Stimulated activated CD4-positive, alpha-beta T cell treated with anti-CD3 and anti-CD28 coated beads, Interleukin-15, amount 100 ng/mL, for 24 hours (primary cell): ENCODE data around the gene MYCBP2.
"Not testable (repeated sequence)": the region's sequence is repeated elsewhere in the genome, so short reads cannot be mapped to it uniquely, and the experiment has no call there.

Source experiments
- DNase-seq: peaks from one replicate; pipeline ENCODE4 v3.0.0-alpha.2; 2020

Gene MYCBP2

DNA sequence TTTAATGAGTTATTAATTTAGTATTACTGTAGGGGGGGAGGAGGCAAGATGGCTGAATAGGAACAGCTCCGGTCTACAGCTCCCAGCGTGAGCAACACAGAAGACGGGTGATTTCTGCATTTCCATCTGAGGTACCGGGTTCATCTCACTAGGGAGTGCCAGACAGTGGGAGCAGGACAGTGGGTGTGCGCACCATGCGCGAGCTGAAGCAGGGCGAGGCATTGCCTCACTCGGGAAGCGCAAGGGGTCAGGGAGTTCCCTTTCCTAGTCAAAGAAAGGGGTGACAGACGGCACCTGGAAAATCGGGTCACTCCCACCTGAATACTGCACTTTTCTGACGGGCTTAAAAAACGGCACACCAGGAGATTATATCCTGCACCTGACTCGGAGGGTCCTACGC, 127.9 kb downstream of the MYCBP2 start:
- not testable (repeated sequence) for DNase-seq

DNA sequence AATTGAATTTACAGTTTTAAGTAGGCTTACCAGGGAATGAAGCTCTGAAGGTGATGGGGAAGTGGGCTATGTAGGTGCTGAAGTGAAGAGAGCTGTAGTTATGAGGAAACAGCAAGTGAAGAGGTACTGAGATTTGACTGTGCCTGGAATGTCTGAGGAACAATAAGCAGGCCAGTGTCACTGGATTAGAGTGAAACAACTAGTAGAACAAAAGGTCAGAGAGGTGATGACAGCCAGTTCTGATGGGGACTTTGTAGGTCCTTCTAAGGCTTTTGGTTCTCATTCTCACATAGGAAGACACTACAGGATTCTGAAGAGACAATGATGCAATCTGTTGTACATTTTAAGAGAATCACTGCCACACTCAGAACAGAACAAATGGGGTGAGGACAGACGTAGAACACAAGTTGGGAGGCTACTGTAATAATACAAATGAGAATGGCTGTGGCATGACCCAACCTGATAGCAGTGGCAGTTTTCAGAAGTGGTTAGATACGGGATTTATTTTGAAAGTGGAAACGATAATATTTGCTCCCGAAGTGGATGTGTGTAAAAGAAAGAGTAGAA, 130.8 kb downstream of the MYCBP2 start:
- no peak for DNase-seq

DNA sequence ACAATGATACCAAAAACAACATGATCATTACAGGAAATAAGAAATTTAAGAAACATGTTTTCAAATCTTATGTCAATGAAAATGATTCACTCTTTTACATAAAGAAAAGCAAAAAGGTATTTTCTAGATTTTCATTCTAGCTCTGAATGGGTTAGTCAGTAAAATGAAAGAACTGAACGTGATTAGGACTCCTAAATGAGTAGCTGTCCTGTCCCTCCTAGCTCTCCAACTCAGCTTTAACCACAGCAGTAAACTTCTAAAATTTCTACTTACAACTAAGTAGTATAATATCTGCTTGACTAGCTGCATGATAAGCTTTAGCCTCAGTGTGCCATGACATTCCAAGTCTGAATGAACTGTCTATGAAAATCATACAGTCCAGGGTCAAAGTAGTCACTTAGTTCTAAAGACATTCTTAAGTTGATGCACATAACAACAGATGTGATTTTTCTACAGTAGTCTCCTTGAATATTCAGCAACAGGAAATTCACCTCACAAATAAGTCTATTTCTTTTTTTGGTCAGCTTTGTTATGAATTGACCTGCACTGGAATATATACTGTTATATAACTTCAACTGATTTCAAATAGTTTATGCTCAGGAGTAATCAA, 136.4 kb downstream of the MYCBP2 start:
- DNase-seq: no peak

DNA sequence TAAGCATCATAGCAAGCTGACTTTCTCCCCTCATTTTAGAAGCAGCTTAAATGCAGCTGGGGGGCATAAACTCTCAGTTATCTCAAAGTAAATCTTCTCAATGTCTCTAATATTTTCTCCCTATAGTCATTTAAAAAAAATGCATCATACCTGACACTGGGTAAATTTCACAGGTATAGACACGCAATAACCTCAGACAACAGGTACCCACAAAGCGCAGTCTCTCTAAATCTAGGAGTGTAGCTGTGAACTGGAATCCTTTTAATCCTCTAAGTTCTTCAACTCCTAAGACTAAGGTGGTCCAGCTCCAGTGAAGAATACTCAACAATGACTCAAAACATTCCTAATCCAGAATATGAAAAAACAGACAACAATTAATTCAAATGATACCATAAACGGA, 141.2 kb downstream of the MYCBP2 start:
- DNase-seq: no peak

DNA sequence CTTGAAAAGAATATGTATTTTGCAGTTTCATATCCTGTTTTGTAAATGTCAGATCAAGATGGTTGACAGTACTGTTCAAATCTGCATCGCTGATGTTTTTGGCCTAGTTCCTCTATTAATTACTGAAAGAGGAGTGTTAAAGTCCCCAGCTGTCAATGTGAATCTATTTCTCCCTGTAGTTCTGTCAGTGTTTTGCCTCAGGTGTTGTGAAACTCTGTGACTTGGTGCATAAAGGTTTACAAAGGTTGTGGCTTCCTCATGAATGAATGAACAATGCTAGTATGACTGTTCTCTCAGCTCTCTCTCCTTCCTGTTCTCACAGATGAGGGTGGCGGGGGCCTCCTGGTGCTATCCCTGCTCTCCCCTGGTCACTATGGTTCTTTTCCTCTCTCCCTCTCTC, 142.4 kb downstream of the MYCBP2 start:
- DNase-seq: peak; percentile 49

DNA sequence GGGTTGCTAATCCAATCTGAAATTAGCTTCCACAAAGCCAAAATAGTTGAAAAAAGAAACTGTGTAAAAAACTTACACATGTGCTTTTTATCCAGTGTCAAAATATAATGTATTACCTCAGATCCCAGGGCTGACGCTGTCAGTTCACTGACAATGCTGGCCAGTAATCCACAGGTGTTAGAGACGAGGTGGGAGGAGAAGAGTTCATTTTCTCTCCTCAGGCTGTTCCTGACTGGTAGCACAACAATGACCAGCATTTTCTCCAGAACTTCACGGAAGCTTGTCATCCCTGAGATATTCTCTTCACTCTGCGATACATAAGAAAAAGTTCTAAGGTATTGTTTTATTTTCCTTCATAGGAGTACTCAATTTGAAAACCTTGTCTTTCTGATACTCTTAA, 146.9 kb downstream of the MYCBP2 start:
- no peak for DNase-seq

DNA sequence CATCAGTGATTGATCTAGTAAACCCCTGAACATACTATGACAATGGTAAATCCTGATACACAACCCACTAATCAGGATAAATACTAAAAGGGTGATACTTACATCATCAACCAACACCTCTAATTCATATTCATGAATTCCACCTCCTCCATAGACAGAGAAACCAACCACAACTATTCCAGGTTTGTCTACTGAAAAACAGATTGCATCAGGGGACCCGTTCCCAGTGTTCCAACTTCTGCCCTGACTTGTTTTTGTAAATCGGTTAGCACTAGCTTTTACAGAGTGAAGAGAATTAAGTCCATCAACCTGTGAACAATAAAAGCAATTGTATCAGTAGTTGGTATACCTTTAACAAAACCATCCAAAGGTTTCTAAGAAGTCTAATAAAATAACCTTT, 149.2 kb downstream of the MYCBP2 start:
- DNase-seq: no peak

DNA sequence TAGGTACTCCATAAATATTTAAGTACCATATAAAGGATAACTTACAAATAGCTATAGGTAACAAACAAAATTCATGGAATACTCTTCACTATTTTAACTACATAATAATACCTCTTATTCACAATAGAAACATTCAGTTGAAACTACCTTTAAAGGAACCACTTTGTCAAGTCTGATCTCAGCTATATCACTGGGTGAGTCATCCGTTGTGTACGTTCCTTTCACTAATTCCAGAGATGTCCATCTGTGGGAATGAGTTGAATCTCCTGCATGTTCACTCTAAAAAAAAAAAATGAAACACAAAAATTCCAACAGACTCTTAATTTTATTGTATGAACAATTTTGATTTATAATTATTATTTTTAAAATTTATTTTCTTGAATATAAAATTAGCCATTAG, 150.5 kb downstream of the MYCBP2 start:
- no peak for DNase-seq

DNA sequence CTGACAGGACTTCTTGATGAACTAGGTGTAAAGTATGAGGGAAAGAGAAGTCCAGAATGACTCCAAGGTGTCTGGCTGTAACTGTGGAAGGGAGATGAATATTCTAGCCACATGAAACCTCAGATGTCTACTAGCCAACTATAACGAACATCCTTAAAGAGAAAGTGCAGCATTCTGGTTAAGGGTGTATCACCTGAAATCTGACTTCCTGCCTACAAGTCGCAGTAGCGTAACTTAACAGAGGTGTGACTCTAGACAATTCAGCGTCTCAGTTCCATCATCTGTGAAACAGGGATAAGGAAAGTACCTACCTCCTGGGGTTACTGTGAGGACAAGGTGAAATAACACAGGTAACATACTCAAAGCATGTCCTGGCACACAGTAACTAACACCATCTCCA, 154.2 kb downstream of the MYCBP2 start:
- no peak for DNase-seq

DNA sequence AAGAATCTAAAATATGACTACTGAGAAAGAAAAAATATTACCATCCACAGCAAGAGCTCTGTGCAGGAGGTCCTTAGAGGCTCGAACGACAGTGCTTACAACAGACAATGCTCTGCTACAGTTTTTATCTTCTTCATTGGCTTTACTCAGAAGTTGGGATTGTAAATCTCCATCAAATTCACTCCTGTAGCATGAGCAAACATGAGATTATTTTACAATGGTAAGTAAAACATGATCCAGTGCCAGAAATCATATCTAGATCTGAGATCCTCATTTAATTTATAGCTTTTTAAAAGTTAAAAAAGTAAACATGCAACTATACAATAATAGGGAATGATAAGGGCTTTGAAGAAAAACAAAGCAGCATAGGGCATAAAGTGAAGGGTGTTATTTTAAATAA, 155.4 kb downstream of the MYCBP2 start:
- no peak for DNase-seq

DNA sequence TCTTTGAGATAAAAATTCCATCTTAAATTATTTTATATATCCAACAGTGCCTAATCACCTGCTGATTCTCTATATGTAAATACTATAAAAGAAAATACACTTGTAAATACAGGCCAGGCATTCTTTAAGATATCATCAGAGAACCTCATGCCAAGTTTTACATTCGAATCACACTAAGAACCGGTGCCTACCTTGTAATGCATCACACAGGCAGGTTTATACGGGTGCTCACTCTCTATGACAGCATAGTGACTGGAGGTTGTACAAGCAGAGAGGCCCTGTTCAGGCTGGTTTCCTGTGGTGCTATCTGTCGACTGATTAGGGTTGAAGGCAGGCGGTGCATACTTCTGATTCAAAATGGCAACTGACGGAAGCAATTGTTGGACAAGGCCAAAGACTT, 158.7 kb downstream of the MYCBP2 start:
- no peak for DNase-seq

DNA sequence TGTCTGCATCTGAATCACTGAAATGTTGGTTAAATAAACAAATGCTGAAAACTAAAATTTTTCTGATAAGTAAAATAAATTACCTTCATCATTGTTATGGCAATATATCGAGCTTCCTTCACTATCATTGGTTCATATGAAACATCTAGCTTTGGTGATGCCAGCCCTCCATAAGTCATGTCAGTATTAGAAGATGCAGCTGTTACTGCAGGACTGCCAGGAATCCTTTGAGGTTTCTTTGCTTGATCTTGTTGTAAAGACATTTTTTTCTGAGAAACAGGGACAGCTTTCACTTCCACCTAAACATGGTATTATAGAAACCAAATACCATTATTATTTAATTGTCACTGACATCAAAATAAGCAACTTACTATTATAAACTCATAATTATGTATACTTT, 176.2 kb downstream of the MYCBP2 start:
- no peak for DNase-seq

DNA sequence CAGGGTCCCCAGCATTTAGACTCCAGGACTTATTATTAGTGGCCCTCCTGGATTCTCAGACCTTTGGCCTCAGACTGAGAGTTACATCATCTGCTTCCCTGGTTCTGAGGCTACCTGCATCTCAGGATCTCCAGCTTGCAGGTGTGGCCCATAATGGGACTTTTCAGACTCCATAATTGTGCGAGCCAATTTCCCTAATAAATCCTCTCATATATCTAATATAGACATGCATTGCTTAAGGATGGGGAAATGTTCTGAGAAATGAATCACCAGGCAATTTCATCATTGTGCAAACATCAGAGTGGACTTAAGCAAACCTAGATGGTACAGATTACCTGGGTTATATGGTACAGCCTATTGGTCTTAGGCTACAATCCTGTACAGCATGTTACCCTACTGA, 183.5 kb downstream of the MYCBP2 start:
- DNase-seq: no peak

DNA sequence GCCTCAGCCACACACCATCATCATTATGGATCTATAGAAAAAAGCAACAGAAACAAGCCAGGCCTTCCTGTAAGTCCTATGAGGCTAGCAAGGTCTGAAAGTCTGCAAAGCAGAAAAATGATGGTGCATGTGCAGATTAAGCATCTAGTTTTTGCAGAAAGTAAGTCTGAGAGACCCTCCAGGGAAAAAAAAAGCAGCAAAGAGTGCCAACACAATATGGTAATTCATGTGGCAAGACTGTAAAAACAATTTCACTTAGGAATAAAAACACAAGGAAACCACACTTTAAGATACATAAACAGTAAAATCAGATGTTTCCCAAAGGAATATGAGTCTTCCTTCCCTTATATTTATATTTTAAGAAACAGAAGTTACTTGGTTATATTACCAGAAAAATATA, 187.6 kb downstream of the MYCBP2 start:
- DNase-seq: no peak

DNA sequence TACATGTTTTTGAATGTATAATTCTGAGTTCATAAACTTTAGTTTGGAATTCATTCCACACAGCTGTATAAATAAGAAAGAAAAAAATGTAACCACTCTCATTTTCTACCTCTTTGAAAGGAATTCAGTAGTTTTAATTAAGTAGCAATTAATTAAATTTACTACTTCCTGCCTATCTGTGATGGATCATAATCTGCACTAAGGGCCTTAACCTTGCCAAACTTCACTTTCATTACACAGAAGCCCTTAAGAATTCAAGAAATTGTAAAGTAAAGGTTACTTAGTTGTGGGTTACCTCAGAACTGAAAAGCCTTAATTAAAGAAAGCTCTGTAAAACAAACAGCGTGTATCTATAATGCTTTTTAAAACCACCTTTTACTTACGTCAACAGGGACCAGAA, 188.1 kb downstream of the MYCBP2 start:
- DNase-seq: no peak

DNA sequence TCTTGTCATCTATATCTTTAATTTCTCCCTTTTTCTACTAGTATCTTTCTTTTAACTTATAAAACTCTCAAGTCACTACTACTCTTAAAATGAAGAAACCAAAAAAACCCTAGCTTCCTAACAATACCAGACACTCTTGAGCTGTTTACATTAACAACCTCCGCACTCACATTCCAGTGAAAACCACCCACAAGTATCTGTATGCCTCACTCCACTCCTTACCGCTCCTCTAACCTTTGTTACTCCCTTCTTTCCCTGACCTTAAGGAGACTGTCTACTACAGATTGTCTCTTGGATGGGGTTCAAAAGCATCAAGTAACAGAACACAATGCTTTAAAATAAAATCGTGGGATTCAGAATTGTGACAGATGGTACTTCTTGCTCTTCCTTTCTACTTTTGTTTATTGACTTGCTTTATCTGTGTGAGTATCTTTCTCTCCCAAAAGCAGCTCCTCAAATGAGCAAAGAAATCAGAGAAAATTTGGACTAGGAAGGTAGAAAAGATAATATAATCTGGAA, 189.9 kb downstream of the MYCBP2 start:
- no peak for DNase-seq

DNA sequence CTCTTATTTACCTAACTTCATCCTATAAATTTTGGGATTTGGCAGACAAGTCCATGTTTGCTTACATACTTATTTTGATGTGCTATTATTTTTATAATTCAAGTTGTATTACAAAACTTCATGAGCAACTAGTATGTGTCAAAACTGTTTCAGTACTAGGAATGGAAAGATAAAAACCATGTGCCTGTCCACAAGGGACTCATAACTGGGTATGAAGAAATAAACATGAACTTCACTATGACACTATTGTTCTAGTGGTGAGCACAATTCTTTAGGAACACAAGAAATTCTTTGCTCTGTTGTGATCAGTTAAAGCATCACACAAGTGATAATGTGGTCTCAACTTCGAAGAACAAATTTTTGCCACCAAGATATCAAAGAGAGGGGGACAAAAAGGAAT, 202.5 kb downstream of the MYCBP2 start:
- no peak for DNase-seq

DNA sequence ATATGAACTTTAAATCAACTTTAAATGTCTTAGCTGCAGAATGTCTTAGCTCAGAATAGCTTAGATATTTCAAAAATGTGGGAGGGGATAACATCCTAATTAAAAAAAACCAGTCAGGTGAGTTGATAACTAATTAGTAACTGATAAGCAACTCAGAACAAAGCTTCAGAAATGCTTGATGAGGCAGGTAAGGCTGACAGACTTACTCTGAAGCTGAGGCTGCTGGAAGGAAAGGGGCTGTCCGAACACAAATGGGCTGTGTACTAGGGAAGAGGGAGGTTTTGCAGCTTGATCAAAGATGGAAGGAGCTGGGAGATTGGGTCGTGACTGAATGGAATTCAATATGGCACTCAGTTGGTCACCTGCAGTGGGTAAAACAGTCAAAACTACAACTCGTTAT, 208.8 kb downstream of the MYCBP2 start:
- no peak for DNase-seq

DNA sequence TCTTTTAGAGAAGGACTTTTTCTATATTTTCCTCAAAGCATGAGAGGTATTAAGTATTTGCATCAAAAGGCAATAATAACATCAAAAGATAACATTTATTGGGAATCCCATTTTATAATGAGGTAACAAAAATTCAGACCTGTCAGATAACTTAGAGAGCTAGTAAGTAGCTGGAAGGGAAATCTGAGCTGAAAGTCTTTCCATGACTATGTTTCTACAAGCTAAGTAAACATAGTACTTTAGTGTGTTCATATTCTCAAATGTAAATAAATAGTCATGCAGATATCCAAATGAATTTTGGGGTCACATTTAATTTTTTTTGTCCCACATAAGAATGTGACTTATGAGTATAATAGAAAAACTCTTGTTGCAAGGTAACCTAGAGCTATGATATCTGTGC, 212.6 kb downstream of the MYCBP2 start:
- DNase-seq: no peak

DNA sequence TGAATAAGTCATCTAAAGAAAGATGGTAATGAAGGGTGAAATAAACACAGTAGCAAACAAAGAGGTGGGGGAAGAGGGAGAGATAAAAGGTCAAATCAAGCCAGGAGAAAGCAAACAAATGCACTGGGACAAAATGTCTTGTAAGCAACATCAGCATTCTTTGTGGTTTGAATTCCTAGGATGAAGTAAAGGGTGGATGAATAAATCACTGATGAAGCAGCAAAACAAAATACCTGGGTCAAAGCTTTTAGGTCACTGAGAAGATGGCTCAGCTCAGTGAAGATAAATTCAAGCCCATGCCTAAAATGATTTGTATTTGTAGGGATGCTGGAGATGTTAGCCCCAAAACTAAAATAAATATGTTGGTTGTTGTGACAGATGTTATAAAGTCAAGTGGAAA, 213.4 kb downstream of the MYCBP2 start:
- DNase-seq: no peak

DNA sequence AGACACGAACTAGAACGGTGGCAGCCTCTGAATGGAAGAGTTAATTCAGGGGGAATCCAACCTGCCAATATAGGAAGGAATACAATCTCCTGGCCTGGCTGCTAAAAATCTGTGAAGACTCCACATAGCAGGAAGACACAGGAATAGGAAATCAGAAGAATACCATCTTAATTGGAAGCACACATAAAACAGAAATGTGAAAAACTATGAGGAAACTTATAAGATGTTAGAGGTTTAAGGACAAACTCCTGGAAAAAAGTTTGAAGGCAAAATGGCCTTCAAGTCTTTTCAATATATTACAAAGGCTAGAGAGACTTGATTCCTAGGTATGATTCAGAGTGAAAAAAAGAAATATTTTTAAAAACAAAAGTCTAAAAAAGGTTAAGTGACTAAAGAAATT, 221.8 kb downstream of the MYCBP2 start:
- DNase-seq: no peak

DNA sequence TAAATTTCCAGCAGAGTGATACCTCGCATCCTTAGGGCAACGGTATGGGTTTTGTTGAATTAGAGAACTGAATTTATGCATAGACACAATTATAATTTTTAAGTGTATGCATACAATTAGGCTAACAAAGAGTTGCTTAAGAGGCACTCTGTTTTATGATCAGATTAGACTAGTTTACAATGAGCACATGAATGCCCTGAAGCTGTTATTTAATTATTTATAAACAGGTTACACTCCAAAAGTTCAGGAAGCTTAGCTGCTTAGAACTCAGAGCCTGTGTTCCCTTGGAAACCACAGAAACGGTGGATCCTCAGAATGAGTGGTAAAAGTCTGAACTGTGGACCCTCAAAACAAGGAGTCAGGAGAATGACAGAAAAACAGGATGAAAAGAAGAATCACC, 227.5 kb downstream of the MYCBP2 start:
- DNase-seq: no peak

DNA sequence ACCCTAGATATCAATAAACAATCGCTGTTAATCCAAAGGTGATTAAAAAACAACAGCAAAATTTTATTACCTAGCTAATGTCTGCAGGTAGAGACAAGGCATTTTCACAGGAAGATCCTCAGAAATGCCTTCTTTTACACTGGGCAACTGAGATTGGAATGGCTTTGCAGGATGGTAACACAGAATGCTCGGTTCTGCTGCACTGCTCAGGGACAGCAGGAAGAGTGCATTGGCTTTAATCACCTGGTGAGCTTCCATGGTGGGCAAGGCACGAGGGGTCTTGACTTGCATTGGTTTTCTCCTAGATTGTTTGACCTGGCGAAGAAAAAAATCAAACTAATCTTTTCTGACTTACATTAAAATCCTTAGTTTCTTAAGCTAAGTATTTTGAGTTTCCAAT, 231.6 kb downstream of the MYCBP2 start:
- no peak for DNase-seq

DNA sequence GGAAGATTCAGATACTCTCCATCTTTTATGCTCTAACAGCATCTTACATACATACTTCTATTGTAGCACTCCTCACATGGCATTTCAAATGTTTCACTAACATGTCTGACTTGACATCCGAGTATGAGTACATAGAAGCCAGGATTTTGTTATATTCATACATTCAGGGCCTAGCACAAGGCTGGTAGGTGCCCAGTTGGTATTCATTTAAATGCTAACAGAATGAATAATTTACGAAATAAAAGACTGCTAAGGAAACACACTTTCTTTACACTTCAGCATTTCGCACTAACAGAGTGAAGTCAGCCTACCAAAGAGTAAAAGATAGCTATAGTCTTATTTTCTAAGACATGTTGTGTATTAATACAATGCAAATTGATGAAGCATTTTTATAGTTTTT, 232.1 kb downstream of the MYCBP2 start:
- no peak for DNase-seq

DNA sequence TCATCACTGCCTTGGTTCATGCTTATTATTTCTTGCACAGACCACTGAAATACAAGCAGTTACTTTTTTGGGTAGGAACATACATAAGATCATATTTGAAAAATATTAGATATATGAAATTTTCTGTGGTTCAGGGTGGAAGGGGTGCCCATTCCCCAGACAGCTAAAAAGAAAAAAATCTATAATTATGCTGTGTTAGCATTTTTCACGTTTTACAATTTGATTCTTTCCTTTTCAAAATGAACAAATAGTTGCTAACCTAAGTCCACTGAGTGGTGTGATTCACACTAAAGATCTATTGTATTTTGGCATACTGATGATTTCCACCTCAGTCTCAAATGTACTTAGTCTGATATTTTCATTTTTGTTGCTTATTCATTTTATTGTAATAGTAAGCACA, 233.2 kb downstream of the MYCBP2 start:
- no peak for DNase-seq
